Colonic mucosa (tissue), 4 donors: ENCODE data around the gene PLCB1. TPM values are rescaled to one million over a fixed set of nuclear protein-coding genes. Genes with fewer than 3 reads are reported as not detected.

Experiments
- DNase-seq: peaks from one replicate; pipeline ENCODE4 v3.0.0-alpha.2; 2020
- H3K27ac ChIP-seq: fragments of 200-600 bp; one replicate; pipeline ENCODE4 v1.8.0; 2021
- H3K27me3 ChIP-seq: fragments of 200-600 bp; one replicate; pipeline ENCODE4 v1.8.0; 2021
- H3K36me3 ChIP-seq: fragments of 200-600 bp; one replicate; pipeline ENCODE4 v1.8.0; 2021
- H3K4me1 ChIP-seq: fragments of 200-600 bp; one replicate; pipeline ENCODE4 v1.8.0; 2021; ENCODE audit warnings: mild to moderate bottlenecking
- H3K4me3 ChIP-seq: fragments of 200-600 bp; one replicate; pipeline ENCODE4 v1.8.0; 2021
- H3K9ac ChIP-seq, 2 donors: one replicate each; pipeline ENCODE4 v1.7.0; 2013; ENCODE audit warnings: control low read depth in 2 of 2, low read depth in 2 of 2, low read length in 2 of 2
- H3K9me3 ChIP-seq: fragments of 200-600 bp; one replicate; pipeline ENCODE4 v1.8.0; 2021
- CTCF ChIP-seq: fragments of 200-600 bp; IDR thresholded peaks from one replicate; pipeline ENCODE4 v1.8.0; 2022; ENCODE audit warnings: antibody characterized with exemption, mild to moderate bottlenecking
- intact Hi-C: fragments of 100-400 bp; cut with DNase I; formaldehyde crosslinking; loops from one replicate; pipeline ENCODE4 v1.14.1; 2022
- total RNA-seq, 2 donors: library from RNA; stranded (reverse); fragmentation: NEBNext Ultra II Directional in 1 of 2; extraction: Animal tissue kit (Norgen Biotek cat#: 25700) in 1 of 2; gene quantifications; one replicate each; pipeline ENCODE4 v1.2.1, GENCODE V29; 2021
- donor health status: healthy.
- donor health status: DM: no; HTN: no; CAD: no.
- donor health status: DM: no; HTN: no; CAD: no.

Gene PLCB1
- total RNA-seq, 2 donors from 2014 or later = 8.3 to 9.6 TPM

- Histone ChIP-seq H3K4me3 (no peak overlapping the region), H3K27ac (no peak overlapping the region), H3K9ac (no peak overlapping the region), H3K9me3 (no peaks in the 10 kb centered on the region), H3K36me3 (no peaks in the 10 kb centered on the region), H3K27me3 (no peaks in the 10 kb centered on the region), H3K4me1 (no peaks in the 10 kb centered on the region)
- DNase-seq = no peak
- intact Hi-C loops = no loop called here
- no peak for TF ChIP-seq CTCF
Measured at GRCh38 chr20:8898823-8899222, 766.8 kb downstream of the PLCB1 start.

GRCh38 chr20:8901237-8902025 lies 769.4 kb downstream of the PLCB1 start:
- no peak overlapping the region for H3K4me3 ChIP-seq
- no peak for DNase-seq
- TF ChIP-seq CTCF = no peak
- no peak overlapping the region for H3K27ac ChIP-seq
- H3K9ac ChIP-seq = no peak overlapping the region
- H3K9me3 ChIP-seq = no peaks in the 10 kb centered on the region
- no peaks in the 10 kb centered on the region for H3K36me3 ChIP-seq
- no peaks in the 10 kb centered on the region for H3K27me3 ChIP-seq
- H3K4me1 ChIP-seq = no peaks in the 10 kb centered on the region
- intact Hi-C loops = no loop called here

- no peak overlapping the region for H3K9ac ChIP-seq
- no peak for DNase-seq
- intact Hi-C loops = no loop called here
- H3K9me3 ChIP-seq = no peaks in the 10 kb centered on the region
- no peaks in the 10 kb centered on the region for H3K4me1 ChIP-seq
- no peak for TF ChIP-seq CTCF
- H3K27ac ChIP-seq = no peak overlapping the region
- no peak overlapping the region for H3K4me3 ChIP-seq
- no peaks in the 10 kb centered on the region for H3K27me3 ChIP-seq
- H3K36me3 ChIP-seq = no peaks in the 10 kb centered on the region
Measured at GRCh38 chr20:8903655-8904605, 771.9 kb downstream of the PLCB1 start.

GRCh38 chr20:8909596-8909995 lies 777.5 kb downstream of the PLCB1 start:
- DNase-seq = no peak
- H3K36me3 ChIP-seq = no peaks in the 10 kb centered on the region
- H3K9me3 ChIP-seq = no peaks in the 10 kb centered on the region
- H3K4me1 ChIP-seq = no peaks in the 10 kb centered on the region
- no peak overlapping the region for H3K4me3 ChIP-seq
- H3K27me3 ChIP-seq = no peaks in the 10 kb centered on the region
- intact Hi-C loops = no loop called here
- no peak overlapping the region for H3K27ac ChIP-seq
- H3K9ac ChIP-seq = no peak overlapping the region
- TF ChIP-seq CTCF = no peak

DNA sequence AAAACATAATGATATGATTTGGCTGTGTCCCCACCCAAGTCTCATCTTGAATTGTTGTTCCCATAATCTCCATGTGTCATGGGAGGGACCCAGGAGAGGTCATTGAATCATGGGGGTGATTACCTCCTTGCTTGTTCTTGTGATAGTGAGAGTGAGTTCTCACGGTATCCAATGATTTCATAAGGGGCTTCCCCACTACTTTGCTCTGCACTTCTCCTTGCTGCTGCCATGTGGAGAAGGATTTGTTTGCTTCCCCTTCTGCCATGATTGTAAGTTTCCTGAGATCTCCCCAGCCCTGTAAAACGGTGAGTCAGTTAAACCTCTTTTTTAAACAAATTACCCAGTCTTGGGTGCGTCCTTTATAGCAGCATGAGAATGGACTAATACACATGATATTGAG lies 780.0 kb downstream of the PLCB1 start:
- no peak for TF ChIP-seq CTCF
- intact Hi-C loops = no loop called here

More for the DNA sequence above, 780.0 kb downstream of the PLCB1 start:
- no peaks in the 10 kb centered on the region for H3K36me3 ChIP-seq
- H3K9ac ChIP-seq = no peak overlapping the region
- no peak overlapping the region for H3K27ac ChIP-seq
- H3K27me3 ChIP-seq = no peaks in the 10 kb centered on the region
- no peak overlapping the region for H3K4me3 ChIP-seq
- no peaks in the 10 kb centered on the region for H3K9me3 ChIP-seq
- no peaks in the 10 kb centered on the region for H3K4me1 ChIP-seq
- no peak for DNase-seq
